ENCODE results near the gene TMEM240.

GRCh38 chr1:1569341-1569740, 28.9 kb upstream of the TMEM240 start:
- TF ChIP-seq NFATC4 (CRISPR knock-in tag; IDR thresholded peaks at IDR 0.05), result no peak
- no peak for TF ChIP-seq ZNF281 (CRISPR knock-in tag; IDR thresholded peaks at IDR 0.05)
- TF ChIP-seq USF2 (CRISPR knock-in tag; IDR thresholded peaks at IDR 0.05), result no peak
- TF ChIP-seq JUN (CRISPR knock-in tag; IDR thresholded peaks at IDR 0.05), result no peak
- no peak for TF ChIP-seq FOXK1 (CRISPR knock-in tag; IDR thresholded peaks at IDR 0.05)
- no peak for TF ChIP-seq TCF7 (CRISPR knock-in tag; IDR thresholded peaks at IDR 0.05; ENCODE audit: low read depth)
- no peak for TF ChIP-seq CTCF (IDR thresholded peaks at IDR 0.05)
- TF ChIP-seq USF1 (CRISPR knock-in tag; IDR thresholded peaks at IDR 0.05), result no peak
- TF ChIP-seq STAT6 (CRISPR knock-in tag; conservative IDR thresholded peaks at IDR 0.05; ENCODE audit: low read depth), result no peak
- no peak for TF ChIP-seq SMAD3 (CRISPR knock-in tag; IDR thresholded peaks at IDR 0.05; ENCODE audit: borderline replicate concordance)
- TF ChIP-seq ZSCAN18 (CRISPR knock-in tag; IDR thresholded peaks at IDR 0.05), result no peak
- TF ChIP-seq SP1 (CRISPR knock-in tag; conservative IDR thresholded peaks at IDR 0.05), result no peak
- TF ChIP-seq ZBTB21 (CRISPR knock-in tag; IDR thresholded peaks at IDR 0.05; ENCODE audit: borderline replicate concordance), result no peak
- no peak for TF ChIP-seq E2F4 (CRISPR knock-in tag; IDR thresholded peaks at IDR 0.05; ENCODE audit: borderline replicate concordance, low read depth)
